Loucy (cell line): ENCODE results near the gene RPL6.

Experiments used
- H2AFZ ChIP-seq: fragments of 200-600 bp; sonication (generic); 2 replicates; pipeline ENCODE4 v1.6.0; 2016; ENCODE audit warnings: antibody characterized with exemption, mild to moderate bottlenecking, low read length, moderate library complexity
- H3F3A ChIP-seq: fragments of 200-600 bp; 2 replicates; pipeline ENCODE4 v1.6.0; 2016; ENCODE audit warnings: antibody characterized with exemption, low read depth, mild to moderate bottlenecking
- H3K27me3 ChIP-seq: fragments of 200-600 bp; sonication (generic); 2 replicates; pipeline ENCODE4 v1.6.1; 2014; ENCODE audit warnings: low read length, mild to moderate bottlenecking; ENCODE audit not compliant: insufficient read depth, poor library complexity, severe bottlenecking
- H3K36me3 ChIP-seq: fragments of 200-600 bp; sonication (generic); 2 replicates; pipeline ENCODE4 v1.6.1; 2016; ENCODE audit warnings: low read length; ENCODE audit not compliant: insufficient read depth
- H3K4me1 ChIP-seq: fragments of 200-600 bp; sonication (generic); 2 replicates; pipeline ENCODE4 v1.5.1; 2014; ENCODE audit warnings: low read length, mild to moderate bottlenecking; ENCODE audit not compliant: insufficient read depth, poor library complexity, severe bottlenecking
- H3K4me2 ChIP-seq: fragments of 200-600 bp; sonication (generic); 2 replicates; pipeline ENCODE4 v1.6.0; 2014; ENCODE audit warnings: antibody characterized with exemption, low read length, low read depth, mild to moderate bottlenecking; ENCODE audit not compliant: poor library complexity, severe bottlenecking
- H3K4me3 ChIP-seq: fragments of 200-600 bp; sonication (generic); 2 replicates; pipeline ENCODE4 v1.5.1; 2014; ENCODE audit warnings: low read length, mild to moderate bottlenecking, mixed read lengths; ENCODE audit not compliant: poor library complexity, severe bottlenecking
- H3K79me2 ChIP-seq: fragments of 200-600 bp; sonication (generic); 2 replicates; pipeline ENCODE4 v1.6.1; 2014; ENCODE audit warnings: low read length; ENCODE audit not compliant: insufficient read depth
- H3K9ac ChIP-seq: fragments of 200-600 bp; sonication (generic); 2 replicates; pipeline ENCODE4 v1.6.0; 2014; ENCODE audit warnings: mild to moderate bottlenecking, low read depth, low read length, moderate library complexity; ENCODE audit not compliant: poor library complexity, severe bottlenecking
- H3K9me2 ChIP-seq: fragments of 200-600 bp; sonication (generic); replicated peaks from 2 replicates; pipeline ENCODE4 v1.6.1; 2016; ENCODE audit warnings: low read depth, low read length, mixed read lengths
- H3K9me3 ChIP-seq: fragments of 200-600 bp; sonication (generic); 2 replicates; pipeline ENCODE4 v1.6.1; 2014; ENCODE audit warnings: mild to moderate bottlenecking, antibody characterized with exemption, low read length, low read depth; ENCODE audit not compliant: insufficient read depth
- H4K20me1 ChIP-seq: fragments of 200-600 bp; sonication (generic); 2 replicates; pipeline ENCODE4 v1.6.0; 2014; ENCODE audit warnings: antibody characterized with exemption, low read length, mild to moderate bottlenecking; ENCODE audit not compliant: insufficient read depth, poor library complexity, severe bottlenecking
- EZH2phosphoT487 ChIP-seq: fragments of 200-600 bp; IDR thresholded peaks from 2 replicates; pipeline ENCODE4 v1.6.1; 2018; ENCODE audit warnings: antibody characterized with exemption, mild to moderate bottlenecking, moderate library complexity, borderline replicate concordance
- TF ChIP-seq, protein P1 (sequence below): fragments of 200-600 bp; sonication (generic); conservative IDR thresholded peaks from 2 replicates; pipeline ENCODE4 v1.5.1; 2014; ENCODE audit warnings: mild to moderate bottlenecking, antibody characterized with exemption, low read length

RPL6 gene

GRCh38 chr12:112359290-112359689, 50.1 kb downstream of the RPL6 start:
- Histone ChIP-seq H4K20me1 (peaks cover 24% of the 10 kb centered on the region), H3K4me2 (no peak overlapping the region), H3K4me3 (no peak overlapping the region), H2AFZ (no peak overlapping the region), H3K4me1 (no peaks in the 10 kb centered on the region), H3K27me3 (no peaks in the 10 kb centered on the region), H3K9me3 (no peaks in the 10 kb centered on the region), H3F3A (no peaks in the 10 kb centered on the region), H3K79me2 (peaks cover 87% of the 10 kb centered on the region), H3K9me2 (no peaks in the 10 kb centered on the region), H3K36me3 (no peaks in the 10 kb centered on the region), H3K9ac (no peak overlapping the region)
- no peak for TF ChIP-seq EZH2phosphoT487
- TF ChIP-seq, protein P1, sequence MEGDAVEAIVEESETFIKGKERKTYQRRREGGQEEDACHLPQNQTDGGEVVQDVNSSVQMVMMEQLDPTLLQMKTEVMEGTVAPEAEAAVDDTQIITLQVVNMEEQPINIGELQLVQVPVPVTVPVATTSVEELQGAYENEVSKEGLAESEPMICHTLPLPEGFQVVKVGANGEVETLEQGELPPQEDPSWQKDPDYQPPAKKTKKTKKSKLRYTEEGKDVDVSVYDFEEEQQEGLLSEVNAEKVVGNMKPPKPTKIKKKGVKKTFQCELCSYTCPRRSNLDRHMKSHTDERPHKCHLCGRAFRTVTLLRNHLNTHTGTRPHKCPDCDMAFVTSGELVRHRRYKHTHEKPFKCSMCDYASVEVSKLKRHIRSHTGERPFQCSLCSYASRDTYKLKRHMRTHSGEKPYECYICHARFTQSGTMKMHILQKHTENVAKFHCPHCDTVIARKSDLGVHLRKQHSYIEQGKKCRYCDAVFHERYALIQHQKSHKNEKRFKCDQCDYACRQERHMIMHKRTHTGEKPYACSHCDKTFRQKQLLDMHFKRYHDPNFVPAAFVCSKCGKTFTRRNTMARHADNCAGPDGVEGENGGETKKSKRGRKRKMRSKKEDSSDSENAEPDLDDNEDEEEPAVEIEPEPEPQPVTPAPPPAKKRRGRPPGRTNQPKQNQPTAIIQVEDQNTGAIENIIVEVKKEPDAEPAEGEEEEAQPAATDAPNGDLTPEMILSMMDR: no peak

DNA sequence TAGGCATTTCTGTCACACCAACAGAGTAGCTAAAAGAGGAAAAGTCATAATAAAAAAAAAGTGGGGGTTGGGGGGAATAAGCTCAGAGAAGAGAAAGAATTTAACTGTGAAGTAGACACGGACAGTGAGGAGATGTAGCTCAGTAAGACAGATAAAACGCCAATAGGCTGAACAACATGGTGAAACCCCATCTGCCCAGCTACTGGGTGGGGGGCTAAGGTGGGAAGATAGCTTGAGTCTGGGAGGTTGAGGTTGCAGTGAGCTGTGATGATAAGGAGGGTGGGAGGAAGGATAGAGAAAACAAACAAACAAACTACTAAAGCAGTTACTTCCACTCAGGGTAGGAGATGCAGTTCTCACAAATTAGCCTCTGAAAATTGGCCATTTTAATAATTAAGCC, 52.2 kb downstream of the RPL6 start:
- Histone ChIP-seq H2AFZ (no peak overlapping the region), H3K79me2 (peaks cover 82% of the 10 kb centered on the region), H3K9me2 (no peaks in the 10 kb centered on the region), H3F3A (no peaks in the 10 kb centered on the region), H3K4me1 (no peaks in the 10 kb centered on the region), H4K20me1 (peaks cover 21% of the 10 kb centered on the region), H3K27me3 (no peaks in the 10 kb centered on the region), H3K36me3 (no peaks in the 10 kb centered on the region), H3K9me3 (no peaks in the 10 kb centered on the region), H3K9ac (no peak overlapping the region), H3K4me2 (no peak overlapping the region), H3K4me3 (no peak overlapping the region)
- TF ChIP-seq, protein P1: no peak
- TF ChIP-seq EZH2phosphoT487: no peak
